LNCAP (cell line): ENCODE results near the gene AP2B1.

ENCODE experiments used
- CTCF ChIP-seq: fragments of 450-650 bp; IDR thresholded peaks from 2 replicates; pipeline ENCODE4 v1.5.1; 2017; ENCODE audit warnings: mild to moderate bottlenecking

AP2B1 gene

GRCh38 chr17:35716897-35717465 is 129.9 kb downstream of the AP2B1 start:
- no peak for TF ChIP-seq CTCF

GRCh38 chr17:35717475-35717874 is 130.4 kb downstream of the AP2B1 start:
- TF ChIP-seq CTCF = no peak

DNA sequence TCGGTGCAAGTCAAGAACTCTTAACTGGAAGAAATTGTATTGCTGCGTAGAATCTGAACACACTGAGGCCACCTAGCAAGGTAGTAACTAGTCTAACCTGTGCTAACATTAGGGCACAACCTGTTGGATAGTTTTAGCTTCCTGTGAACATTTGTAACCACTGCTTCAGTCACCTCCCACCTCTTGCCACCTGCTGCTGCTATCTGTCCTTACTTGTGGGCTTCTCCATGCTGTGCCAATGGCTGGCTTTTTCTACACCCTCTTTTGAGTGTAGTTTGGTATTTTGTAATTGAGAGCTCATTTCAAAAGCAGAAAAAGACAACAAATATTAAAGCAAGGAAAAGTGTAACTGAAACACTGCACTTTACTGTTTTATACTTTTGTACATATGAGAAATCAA is 136.6 kb downstream of the AP2B1 start:
- TF ChIP-seq CTCF = no peak

GRCh38 chr17:35725058-35725457 is 137.9 kb downstream of the AP2B1 start:
- no peak for TF ChIP-seq CTCF

DNA sequence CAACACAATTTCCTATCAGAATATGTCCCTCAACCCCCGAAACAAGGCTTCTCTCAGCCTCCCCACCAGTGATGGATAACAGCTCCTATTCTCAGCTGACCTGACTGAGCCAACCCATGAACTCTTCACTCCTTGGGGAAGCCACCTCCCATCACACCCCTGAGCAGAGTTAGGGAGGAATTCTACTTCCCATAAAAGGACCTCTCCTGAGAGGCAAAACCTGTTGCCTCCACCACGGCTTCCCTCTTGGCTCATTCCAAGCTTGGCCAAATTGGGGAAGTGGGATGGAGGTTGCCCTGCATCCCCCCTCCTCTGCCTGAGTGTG is 138.6 kb downstream of the AP2B1 start:
- TF ChIP-seq CTCF = no peak

- no peak for TF ChIP-seq CTCF
These were observed 139.2 kb downstream of the AP2B1 start for GRCh38 chr17:35726127-35726952.

DNA sequence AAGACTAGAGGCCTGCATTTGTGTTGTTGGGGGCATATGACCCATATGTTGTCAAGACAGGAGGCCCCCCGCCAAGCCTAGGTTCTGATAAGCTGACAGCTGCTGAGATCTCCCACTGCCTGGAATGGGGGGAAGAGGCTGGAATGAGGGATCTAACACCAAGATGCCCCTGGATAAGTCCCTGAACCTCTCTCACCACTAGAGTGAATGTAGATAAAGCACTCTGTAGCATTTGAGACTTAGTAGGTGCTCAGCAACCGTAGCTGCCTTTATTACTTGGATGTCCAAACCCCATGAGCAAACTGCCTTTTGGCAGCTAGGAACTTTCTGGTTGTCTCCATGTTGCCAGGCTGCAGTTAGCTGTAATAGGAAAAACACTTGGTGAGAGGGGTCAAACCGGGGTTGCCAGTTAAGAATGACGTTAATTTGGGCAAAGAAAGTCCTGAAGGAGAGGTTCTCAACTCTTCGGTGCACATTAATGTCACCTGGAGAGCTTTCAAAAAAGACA is 139.9 kb downstream of the AP2B1 start:
- TF ChIP-seq CTCF = no peak
